GM18505 (cell line): ENCODE data around the gene FARS2.

Experiments used
- ATAC-seq: cut with Tn5 transposase; IDR thresholded peaks from one replicate; pipeline ENCODE4 v1.9.1; 2021; ENCODE audit not compliant: unreplicated experiment
- POLR2A ChIP-seq: IDR thresholded peaks from 4 replicates; pipeline ENCODE4 v1.6.1; 2011; ENCODE audit warnings: borderline replicate concordance; ENCODE audit not compliant: insufficient read depth, insufficient read length; ENCODE audit errors: extremely low read depth

The FARS2 gene

GRCh38 chr6:5765141-5765760, 503.9 kb downstream of the FARS2 start:
- no peak for TF ChIP-seq POLR2A
- no peak for ATAC-seq

GRCh38 chr6:5766260-5766659, 504.9 kb downstream of the FARS2 start:
- no peak for ATAC-seq
- no peak for TF ChIP-seq POLR2A

GRCh38 chr6:5767471-5767870, 506.2 kb downstream of the FARS2 start:
- no peak for ATAC-seq
- no peak for TF ChIP-seq POLR2A

GRCh38 chr6:5771211-5771610, 509.9 kb downstream of the FARS2 start:
- no peak for ATAC-seq
- TF ChIP-seq POLR2A, result no peak

GRCh38 chr6:5771759-5772390, 510.6 kb downstream of the FARS2 start:
- no peak for ATAC-seq

GRCh38 chr6:5772408-5773120, 511.3 kb downstream of the FARS2 start:
- no peak for ATAC-seq
- no peak for TF ChIP-seq POLR2A

More at GRCh38 chr6:5771759-5772390, 510.6 kb downstream of the FARS2 start:
- no peak for TF ChIP-seq POLR2A

GRCh38 chr6:5776104-5776503, 514.8 kb downstream of the FARS2 start:
- no peak for TF ChIP-seq POLR2A

GRCh38 chr6:5776706-5777390, 515.5 kb downstream of the FARS2 start:
- no peak for TF ChIP-seq POLR2A
- no peak for ATAC-seq

More at GRCh38 chr6:5776104-5776503, 514.8 kb downstream of the FARS2 start:
- no peak for ATAC-seq

GRCh38 chr6:5778317-5778857, 517.1 kb downstream of the FARS2 start:
- ATAC-seq, result no peak
- no peak for TF ChIP-seq POLR2A

- ATAC-seq, result no peak
- no peak for TF ChIP-seq POLR2A
Observed at GRCh38 chr6:5778906-5779305, 517.6 kb downstream of the FARS2 start.

GRCh38 chr6:5781019-5781418, 519.7 kb downstream of the FARS2 start:
- TF ChIP-seq POLR2A, result no peak

GRCh38 chr6:5781966-5782556, 520.7 kb downstream of the FARS2 start:
- ATAC-seq, result no peak
- no peak for TF ChIP-seq POLR2A

More at GRCh38 chr6:5781019-5781418, 519.7 kb downstream of the FARS2 start:
- ATAC-seq, result no peak
